MM.1S (cell line): Measurements from ENCODE around the gene CNPY2.

ENCODE experiments used
- DNase-seq: peaks from one replicate; pipeline ENCODE4 v3.0.0-alpha.2; 2015
- H2AFZ ChIP-seq: fragments of 300-600 bp; sonication (generic); 2 replicates; pipeline ENCODE4 v1.6.0; 2016; ENCODE audit warnings: antibody characterized with exemption, low read length
- H3F3A ChIP-seq: fragments of 300-600 bp; sonication (generic); 2 replicates; pipeline ENCODE4 v1.6.1; 2016; ENCODE audit warnings: mild to moderate bottlenecking, antibody characterized with exemption, low read length, moderate library complexity, mixed read lengths; ENCODE audit not compliant: insufficient read depth
- H3K27ac ChIP-seq: fragments of 300-600 bp; sonication (generic); 2 replicates; pipeline ENCODE4 v1.5.1; 2016; ENCODE audit warnings: mild to moderate bottlenecking, low read length
- H3K27me3 ChIP-seq: fragments of 300-600 bp; sonication (generic); replicated peaks from 2 replicates; pipeline ENCODE4 v1.6.0; 2016; ENCODE audit warnings: low read length; ENCODE audit not compliant: insufficient read depth
- H3K36me3 ChIP-seq: fragments of 300-600 bp; sonication (generic); replicated peaks from 2 replicates; pipeline ENCODE4 v1.6.1; 2016; ENCODE audit warnings: mild to moderate bottlenecking, low read length, mixed read lengths; ENCODE audit not compliant: insufficient read depth
- H3K4me1 ChIP-seq: fragments of 300-600 bp; sonication (generic); 2 replicates; pipeline ENCODE4 v1.6.1; 2016; ENCODE audit warnings: low read length, mixed read lengths
- H3K4me2 ChIP-seq: fragments of 300-600 bp; sonication (generic); 2 replicates; pipeline ENCODE4 v1.6.0; 2016; ENCODE audit warnings: low read depth, low read length
- H3K4me3 ChIP-seq: fragments of 300-600 bp; sonication (generic); 2 replicates; pipeline ENCODE4 v1.5.1; 2016; ENCODE audit warnings: low read length, mixed read lengths
- H3K79me2 ChIP-seq: fragments of 300-600 bp; sonication (generic); 2 replicates; pipeline ENCODE4 v1.6.1; 2016; ENCODE audit warnings: mixed run types, low read length, mixed read lengths
- H3K9ac ChIP-seq: fragments of 300-600 bp; sonication (generic); 2 replicates; pipeline ENCODE4 v1.6.1; 2016; ENCODE audit warnings: low read length, mixed read lengths
- H3K9me2 ChIP-seq: fragments of 300-600 bp; sonication (generic); replicated peaks from 2 replicates; pipeline ENCODE4 v1.6.1; 2016; ENCODE audit warnings: mild to moderate bottlenecking, low read length, mixed read lengths; ENCODE audit not compliant: insufficient read depth
- H3K9me3 ChIP-seq: fragments of 300-600 bp; sonication (generic); replicated peaks from 2 replicates; pipeline ENCODE4 v1.6.1; 2016; ENCODE audit warnings: mild to moderate bottlenecking, low read length, mixed read lengths; ENCODE audit not compliant: insufficient read depth
- H4K20me1 ChIP-seq: fragments of 300-600 bp; sonication (generic); 2 replicates; pipeline ENCODE4 v1.6.1; 2016; ENCODE audit warnings: mild to moderate bottlenecking, low read length, moderate library complexity, mixed read lengths; ENCODE audit not compliant: insufficient read depth
- EZH2 ChIP-seq: fragments of 300-600 bp; sonication (generic); optimal IDR thresholded peaks from 2 replicates; pipeline ENCODE3; 2017; ENCODE audit warnings: low read depth, mild to moderate bottlenecking, antibody characterized with exemption, low read length, mixed read lengths
- EZH2phosphoT487 ChIP-seq: fragments of 300-600 bp; sonication (generic); IDR thresholded peaks from 2 replicates; pipeline ENCODE4 v1.6.1; 2018; ENCODE audit warnings: antibody characterized with exemption, low read length
- TF ChIP-seq, protein P1 (sequence below): fragments of 300-600 bp; sonication (generic); IDR thresholded peaks from 2 replicates; pipeline ENCODE4 v1.5.1; 2016; ENCODE audit warnings: antibody characterized with exemption, low read length, mixed read lengths

The CNPY2 gene

DNA sequence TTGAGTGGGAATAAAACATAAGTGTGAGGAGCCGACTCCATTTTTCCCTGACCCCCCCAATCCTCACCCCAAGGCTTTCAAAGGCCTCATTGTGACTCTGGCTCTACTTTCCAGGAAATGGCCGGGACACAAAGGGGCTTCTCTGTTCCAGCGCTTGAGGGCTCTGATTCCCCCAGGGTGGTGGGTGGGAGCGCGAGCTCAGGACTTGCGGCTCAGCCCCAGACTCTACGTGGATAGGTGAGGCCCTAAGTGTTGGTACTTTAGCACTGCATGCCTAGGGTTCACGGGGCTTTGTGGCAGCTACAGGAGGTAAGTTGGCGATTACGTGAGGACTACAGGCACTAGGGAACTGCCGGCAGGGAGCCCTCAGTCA, 553 bp downstream of the CNPY2 start:
- Histone ChIP-seq H3K4me3 (peak overlapping the region; percentile 94), H3K4me2 (peak overlapping the region; percentile 91), H2AFZ (peak overlapping the region; percentile 87), H3K79me2 (peaks cover 18% of the 10 kb centered on the region), H3K36me3 (no peaks in the 10 kb centered on the region), H3K9me2 (no peaks in the 10 kb centered on the region), H3K4me1 (peaks cover 12% of the 10 kb centered on the region), H3F3A (peaks cover 4% of the 10 kb centered on the region; the same call in 1 of the 2 replicates), H3K9me3 (no peaks in the 10 kb centered on the region), H3K27ac (peak overlapping the region; percentile 85), H4K20me1 (no peaks in the 10 kb centered on the region), H3K9ac (peak overlapping the region; percentile 92), H3K27me3 (no peaks in the 10 kb centered on the region)
- peak; percentile 16 for DNase-seq
- TF ChIP-seq, protein P1, sequence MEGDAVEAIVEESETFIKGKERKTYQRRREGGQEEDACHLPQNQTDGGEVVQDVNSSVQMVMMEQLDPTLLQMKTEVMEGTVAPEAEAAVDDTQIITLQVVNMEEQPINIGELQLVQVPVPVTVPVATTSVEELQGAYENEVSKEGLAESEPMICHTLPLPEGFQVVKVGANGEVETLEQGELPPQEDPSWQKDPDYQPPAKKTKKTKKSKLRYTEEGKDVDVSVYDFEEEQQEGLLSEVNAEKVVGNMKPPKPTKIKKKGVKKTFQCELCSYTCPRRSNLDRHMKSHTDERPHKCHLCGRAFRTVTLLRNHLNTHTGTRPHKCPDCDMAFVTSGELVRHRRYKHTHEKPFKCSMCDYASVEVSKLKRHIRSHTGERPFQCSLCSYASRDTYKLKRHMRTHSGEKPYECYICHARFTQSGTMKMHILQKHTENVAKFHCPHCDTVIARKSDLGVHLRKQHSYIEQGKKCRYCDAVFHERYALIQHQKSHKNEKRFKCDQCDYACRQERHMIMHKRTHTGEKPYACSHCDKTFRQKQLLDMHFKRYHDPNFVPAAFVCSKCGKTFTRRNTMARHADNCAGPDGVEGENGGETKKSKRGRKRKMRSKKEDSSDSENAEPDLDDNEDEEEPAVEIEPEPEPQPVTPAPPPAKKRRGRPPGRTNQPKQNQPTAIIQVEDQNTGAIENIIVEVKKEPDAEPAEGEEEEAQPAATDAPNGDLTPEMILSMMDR: no peak
- TF ChIP-seq EZH2 (no peak), EZH2phosphoT487 (no peak)

DNA sequence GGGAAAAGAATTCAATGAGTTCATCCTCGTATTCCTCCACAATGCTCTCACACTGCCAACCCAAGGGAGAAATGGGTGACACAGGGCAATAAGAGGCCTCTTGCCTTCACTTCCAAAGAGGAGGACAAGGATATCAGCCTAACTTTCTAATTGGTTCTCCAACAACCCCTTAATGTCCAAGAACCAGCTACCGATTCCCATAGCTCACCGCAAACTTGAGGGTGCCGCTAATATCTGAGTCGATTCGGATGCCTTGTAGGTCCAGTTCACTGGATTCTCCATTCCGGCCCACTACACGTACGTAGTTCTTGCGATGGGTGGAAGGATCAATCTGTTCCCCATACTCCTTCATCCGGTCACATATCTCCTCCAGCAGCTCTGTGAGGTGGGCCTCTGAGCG, 4.8 kb downstream of the CNPY2 start:
- Histone ChIP-seq H2AFZ (no peak overlapping the region), H3K4me2 (no peak overlapping the region), H3K27me3 (no peaks in the 10 kb centered on the region), H3F3A (no peaks in the 10 kb centered on the region), H3K9me2 (no peaks in the 10 kb centered on the region), H4K20me1 (no peaks in the 10 kb centered on the region), H3K36me3 (no peaks in the 10 kb centered on the region), H3K79me2 (peaks cover 18% of the 10 kb centered on the region), H3K27ac (no peak overlapping the region), H3K4me3 (no peak overlapping the region), H3K4me1 (peaks cover 5% of the 10 kb centered on the region; the same call in 1 of the 2 replicates), H3K9ac (no peak overlapping the region), H3K9me3 (no peaks in the 10 kb centered on the region)
- no peak for DNase-seq
- TF ChIP-seq EZH2phosphoT487 (no peak), EZH2 (no peak)
- TF ChIP-seq, protein P1: no peak

DNA sequence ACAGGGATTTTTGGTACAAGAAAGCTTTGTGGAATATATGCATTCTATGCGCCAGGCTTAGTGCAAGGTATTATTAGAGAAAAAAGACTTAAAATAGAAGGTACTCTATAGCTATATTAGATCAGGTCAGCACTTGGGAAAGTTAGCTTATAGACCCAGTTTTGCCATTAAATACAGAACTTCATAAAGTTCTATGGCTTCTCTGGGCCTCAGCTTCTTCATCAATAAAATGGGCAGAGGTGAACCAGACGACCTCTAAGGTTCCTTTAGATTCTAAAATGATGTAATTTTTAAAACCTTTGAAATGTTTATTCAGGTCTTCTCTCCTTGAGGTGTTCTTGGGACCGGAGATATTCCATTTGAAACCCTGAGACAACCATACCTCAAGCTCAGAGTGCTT, 7.1 kb downstream of the CNPY2 start:
- Histone ChIP-seq H3K4me2 (no peak overlapping the region), H2AFZ (no peak overlapping the region), H3K27me3 (no peaks in the 10 kb centered on the region), H3K4me3 (no peak overlapping the region), H3K9ac (no peak overlapping the region), H3K4me1 (no peaks in the 10 kb centered on the region), H4K20me1 (no peaks in the 10 kb centered on the region), H3K36me3 (no peaks in the 10 kb centered on the region), H3K27ac (no peak overlapping the region), H3K79me2 (no peaks in the 10 kb centered on the region), H3K9me2 (no peaks in the 10 kb centered on the region), H3K9me3 (no peaks in the 10 kb centered on the region), H3F3A (no peaks in the 10 kb centered on the region)
- no peak for DNase-seq
- TF ChIP-seq EZH2: no peak
- TF ChIP-seq, protein P1: no peak
- TF ChIP-seq EZH2phosphoT487: no peak
